NCI-H1436 (cell line): ENCODE data around the gene AIG1.

ENCODE experiments used
- DNase-seq: peaks from one replicate; lab custom pipeline; 2025; lab: John Stamatoyannopoulos, UW

The AIG1 gene

GRCh38 chr6:143096403-143096802, 35.7 kb downstream of the AIG1 start:
- no peak for DNase-seq

- no peak for DNase-seq
Observed at GRCh38 chr6:143097224-143097795, 36.6 kb downstream of the AIG1 start.

GRCh38 chr6:143098054-143098671, 37.5 kb downstream of the AIG1 start:
- DNase-seq: no peak

- no peak for DNase-seq
Observed at GRCh38 chr6:143099647-143100046, 39.0 kb downstream of the AIG1 start.

- no peak for DNase-seq
Observed at GRCh38 chr6:143100429-143100828, 39.7 kb downstream of the AIG1 start.

- DNase-seq: no peak
Observed at GRCh38 chr6:143103916-143104315, 43.2 kb downstream of the AIG1 start.

- no peak for DNase-seq
Observed at GRCh38 chr6:143107440-143107839, 46.8 kb downstream of the AIG1 start.

GRCh38 chr6:143107911-143108761, 47.4 kb downstream of the AIG1 start:
- DNase-seq: no peak

GRCh38 chr6:143109196-143109595, 48.5 kb downstream of the AIG1 start:
- no peak for DNase-seq

- DNase-seq: no peak
Observed at GRCh38 chr6:143110572-143110971, 49.9 kb downstream of the AIG1 start.

- DNase-seq: no peak
Observed at GRCh38 chr6:143110996-143111395, 50.3 kb downstream of the AIG1 start.

- DNase-seq: no peak
Observed at GRCh38 chr6:143111443-143111842, 50.8 kb downstream of the AIG1 start.

GRCh38 chr6:143112084-143112768, 51.5 kb downstream of the AIG1 start:
- no peak for DNase-seq

- DNase-seq: no peak
Observed at GRCh38 chr6:143112837-143113236, 52.1 kb downstream of the AIG1 start.

GRCh38 chr6:143115728-143116127, 55.0 kb downstream of the AIG1 start:
- no peak for DNase-seq

- no peak for DNase-seq
Observed at GRCh38 chr6:143117108-143117507, 56.4 kb downstream of the AIG1 start.

GRCh38 chr6:143119260-143119659, 58.6 kb downstream of the AIG1 start:
- no peak for DNase-seq

- no peak for DNase-seq
Observed at GRCh38 chr6:143123081-143123480, 62.4 kb downstream of the AIG1 start.

- no peak for DNase-seq
Observed at GRCh38 chr6:143123941-143124340, 63.3 kb downstream of the AIG1 start.

GRCh38 chr6:143125455-143125854, 64.8 kb downstream of the AIG1 start:
- no peak for DNase-seq

- no peak for DNase-seq
Observed at GRCh38 chr6:143125864-143126573, 65.3 kb downstream of the AIG1 start.

- no peak for DNase-seq
Observed at GRCh38 chr6:143126574-143126941, 65.9 kb downstream of the AIG1 start.
